HFF-Myc (cell line): ENCODE results near the gene ARHGAP23.

Source experiments
- DNase-seq: peaks from one replicate; pipeline ENCODE4 v3.0.0-alpha.2; 2011; ENCODE audit warnings: low read depth; ENCODE audit errors: extremely low read depth
- H3K4me3 ChIP-seq: replicated peaks from 2 replicates; pipeline ENCODE4 v1.5.1; 2011; ENCODE audit warnings: low read depth, mild to moderate bottlenecking, control low read depth, low read length
- CTCF ChIP-seq: IDR thresholded peaks from 2 replicates; pipeline ENCODE4 v1.5.1; 2012; ENCODE audit warnings: mild to moderate bottlenecking, low read depth, low read length, control low read depth; ENCODE audit errors: missing control alignments

The ARHGAP23 gene

GRCh38 chr17:38421871-38422827 is 6.1 kb upstream of the ARHGAP23 start:
- no peak for DNase-seq
- no peak for TF ChIP-seq CTCF
- H3K4me3 ChIP-seq, result no peak overlapping the region

GRCh38 chr17:38424297-38424972 is 3.8 kb upstream of the ARHGAP23 start:
- TF ChIP-seq CTCF, result no peak
- H3K4me3 ChIP-seq, result no peak overlapping the region
- no peak for DNase-seq

GRCh38 chr17:38425031-38425430 is 3.2 kb upstream of the ARHGAP23 start:
- no peak overlapping the region for H3K4me3 ChIP-seq
- DNase-seq, result no peak
- TF ChIP-seq CTCF, result no peak

GRCh38 chr17:38425744-38426143 is 2.5 kb upstream of the ARHGAP23 start:
- DNase-seq, result no peak
- no peak overlapping the region for H3K4me3 ChIP-seq
- TF ChIP-seq CTCF, result no peak

GRCh38 chr17:38426441-38426840 is 1.8 kb upstream of the ARHGAP23 start:
- no peak overlapping the region for H3K4me3 ChIP-seq
- no peak for TF ChIP-seq CTCF
- DNase-seq, result no peak

GRCh38 chr17:38427160-38427949 is 909 bp upstream of the ARHGAP23 start:
- no peak for DNase-seq
- TF ChIP-seq CTCF, result no peak
- peak overlapping the region; percentile 67 for H3K4me3 ChIP-seq
